Measurements from ENCODE around the gene RCAN2.

RCAN2 gene

GRCh38 chr6:46203391-46204177 is 287.7 kb downstream of the RCAN2 start:
- no peak for TF ChIP-seq POLR2AphosphoS5 (IDR thresholded peaks at IDR 0.05; ENCODE audit: low read depth, low read length)

GRCh38 chr6:46201702-46202101 is 289.5 kb downstream of the RCAN2 start:
- TF ChIP-seq REST (IDR thresholded peaks at IDR 0.05; ENCODE audit: insufficient read depth in 1 of 2, low read depth in 2 of 2, low read length in 2 of 2) = no peak
- no peak for TF ChIP-seq FOXP2 (optimal IDR thresholded peaks at IDR 0.05; ENCODE audit: borderline replicate concordance, extremely low read depth, extremely low read length, insufficient read depth)
- no peak for TF ChIP-seq SIN3A (IDR thresholded peaks at IDR 0.05; ENCODE audit: borderline replicate concordance, insufficient read depth, low read length)
- no peak for TF ChIP-seq POLR2AphosphoS5 (IDR thresholded peaks at IDR 0.05; ENCODE audit: low read depth, low read length)

- TF ChIP-seq REST (IDR thresholded peaks at IDR 0.05; ENCODE audit: insufficient read depth in 1 of 2, low read depth in 2 of 2, low read length in 2 of 2) = no peak
- TF ChIP-seq TAF1 (IDR thresholded peaks at IDR 0.05; ENCODE audit: borderline replicate concordance, insufficient read depth, low read length) = no peak
- TF ChIP-seq POLR2AphosphoS5 (IDR thresholded peaks at IDR 0.05; ENCODE audit: low read depth, low read length) = no peak
- no peak for TF ChIP-seq SIN3A (IDR thresholded peaks at IDR 0.05; ENCODE audit: borderline replicate concordance, insufficient read depth, low read length)
- no peak for TF ChIP-seq FOXP2 (optimal IDR thresholded peaks at IDR 0.05; ENCODE audit: borderline replicate concordance, extremely low read depth, extremely low read length, insufficient read depth)
Measured at GRCh38 chr6:46199387-46199786, 291.9 kb downstream of the RCAN2 start.

- TF ChIP-seq POLR2AphosphoS5 (IDR thresholded peaks at IDR 0.05; ENCODE audit: low read depth, low read length) (no peak), TAF1 (IDR thresholded peaks at IDR 0.05; ENCODE audit: borderline replicate concordance, insufficient read depth, low read length) (no peak), FOXP2 (optimal IDR thresholded peaks at IDR 0.05; ENCODE audit: borderline replicate concordance, extremely low read depth, extremely low read length, insufficient read depth) (no peak), SIN3A (IDR thresholded peaks at IDR 0.05; ENCODE audit: borderline replicate concordance, insufficient read depth, low read length) (no peak), REST (IDR thresholded peaks at IDR 0.05; ENCODE audit: insufficient read depth in 1 of 2, low read depth in 2 of 2, low read length in 2 of 2) (no peak)
Measured at GRCh38 chr6:46191961-46192360, 299.3 kb downstream of the RCAN2 start.

GRCh38 chr6:46190889-46191288 is 300.4 kb downstream of the RCAN2 start:
- TF ChIP-seq SIN3A (IDR thresholded peaks at IDR 0.05; ENCODE audit: borderline replicate concordance, insufficient read depth, low read length) (no peak), FOXP2 (optimal IDR thresholded peaks at IDR 0.05; ENCODE audit: borderline replicate concordance, extremely low read depth, extremely low read length, insufficient read depth) (no peak), TAF1 (IDR thresholded peaks at IDR 0.05; ENCODE audit: borderline replicate concordance, insufficient read depth, low read length) (no peak), REST (IDR thresholded peaks at IDR 0.05; ENCODE audit: insufficient read depth in 1 of 2, low read depth in 2 of 2, low read length in 2 of 2) (no peak), POLR2AphosphoS5 (IDR thresholded peaks at IDR 0.05; ENCODE audit: low read depth, low read length) (no peak)

All from PFSK-1 (cell line).